HepG2 (cell line): ENCODE results near the gene OR6S1. TPM values are rescaled to one million over a fixed set of nuclear protein-coding genes. Genes with fewer than 3 reads are reported as not detected.

ENCODE experiments used
- AGO2 ChIP-seq: fragments of 200-400 bp; formaldehyde crosslinking; optimal IDR thresholded peaks from 2 replicates; pipeline ENCODE3; 2017; ENCODE audit warnings: mild to moderate bottlenecking, low read depth, low read length, moderate library complexity
- AHDC1 ChIP-seq: sonication (generic); formaldehyde crosslinking; IDR thresholded peaks from 2 replicates; pipeline ENCODE4 v1.5.1; 2020; ENCODE audit warnings: mild to moderate bottlenecking, missing genetic modification reagents, borderline replicate concordance
- DNMT1 ChIP-seq: sonication (generic); formaldehyde crosslinking; IDR thresholded peaks from 2 replicates; pipeline ENCODE4 v1.5.1; 2020; ENCODE audit warnings: mild to moderate bottlenecking, missing genetic modification reagents
- EEA1 ChIP-seq: sonication (generic); formaldehyde crosslinking; IDR thresholded peaks from 2 replicates; pipeline ENCODE4 v1.5.1; 2020; ENCODE audit warnings: mild to moderate bottlenecking, missing genetic modification reagents, borderline replicate concordance
- HNRNPUL1 ChIP-seq: fragments of 200-400 bp; formaldehyde crosslinking; IDR thresholded peaks from 2 replicates; pipeline ENCODE4 v1.6.1; 2017; ENCODE audit warnings: low read depth, mild to moderate bottlenecking, low read length, moderate library complexity
- NR0B2 ChIP-seq: sonication (generic); formaldehyde crosslinking; IDR thresholded peaks from 2 replicates; pipeline ENCODE4 v1.4.0; 2020; ENCODE audit warnings: mild to moderate bottlenecking, missing genetic modification reagents
- NRL ChIP-seq: sonication (generic); formaldehyde crosslinking; IDR thresholded peaks from 2 replicates; pipeline ENCODE4 v1.5.0; 2020; ENCODE audit warnings: missing genetic modification reagents, mild to moderate bottlenecking, moderate library complexity, borderline replicate concordance
- SIN3B ChIP-seq: fragments of 150-350 bp; IDR thresholded peaks from 2 replicates; pipeline ENCODE4 v1.6.1; 2014; ENCODE audit warnings: low read length
- SIX1 ChIP-seq: sonication (generic); formaldehyde crosslinking; IDR thresholded peaks from 2 replicates; pipeline ENCODE4 v1.4.0; 2020; ENCODE audit warnings: missing genetic modification reagents, borderline replicate concordance
- SMAD9 ChIP-seq: sonication (generic); formaldehyde crosslinking; IDR thresholded peaks from 2 replicates; pipeline ENCODE4 v1.5.1; 2020; ENCODE audit warnings: mild to moderate bottlenecking, missing genetic modification reagents
- ZKSCAN5 ChIP-seq: sonication (generic); formaldehyde crosslinking; IDR thresholded peaks from 2 replicates; pipeline ENCODE4 v1.5.1; 2020; ENCODE audit warnings: mild to moderate bottlenecking, missing genetic modification reagents
- ZNF33A ChIP-seq: sonication (generic); formaldehyde crosslinking; IDR thresholded peaks from 2 replicates; pipeline ENCODE4 v1.5.1; 2020; ENCODE audit warnings: missing genetic modification reagents, mild to moderate bottlenecking, moderate library complexity, borderline replicate concordance
- ZNF343 ChIP-seq: sonication (generic); formaldehyde crosslinking; IDR thresholded peaks from 2 replicates; pipeline ENCODE4 v1.4.0; 2020; ENCODE audit warnings: mild to moderate bottlenecking, missing genetic modification reagents
- ZNF546 ChIP-seq: sonication (generic); formaldehyde crosslinking; conservative IDR thresholded peaks from 2 replicates; pipeline ENCODE4 v1.8.1; 2023; ENCODE audit warnings: mild to moderate bottlenecking, missing genetic modification reagents
- ZNF589 ChIP-seq: sonication (generic); formaldehyde crosslinking; conservative IDR thresholded peaks from 2 replicates; pipeline ENCODE4 v1.8.0; 2022; ENCODE audit warnings: mild to moderate bottlenecking, moderate library complexity, missing genetic modification reagents
- ZNF670 ChIP-seq: sonication (generic); formaldehyde crosslinking; IDR thresholded peaks from 2 replicates; pipeline ENCODE4 v1.8.0; 2022; ENCODE audit warnings: mild to moderate bottlenecking, missing genetic modification reagents, borderline replicate concordance
- ZNF674 ChIP-seq: sonication (generic); formaldehyde crosslinking; IDR thresholded peaks from 2 replicates; pipeline ENCODE4 v1.5.0; 2020; ENCODE audit warnings: low read depth, mild to moderate bottlenecking, missing genetic modification reagents
- ZNF687 ChIP-seq: sonication (generic); formaldehyde crosslinking; IDR thresholded peaks from 2 replicates; pipeline ENCODE4 v1.5.1; 2020; ENCODE audit warnings: mild to moderate bottlenecking, missing genetic modification reagents, moderate library complexity
- polyA plus RNA-seq, 8 experiments: library from polyadenylated mRNA; depleted of rRNA in 3 of 8; stranded (reverse) in 7 of 8; unstranded in 1 of 8; fragments of >200 nt; fragmentation: Illumina TruSeq in 4 of 8; extraction: Trizol in 4 of 8; gene quantifications; 2 replicates each; pipeline versions ENCODE4 v1.2.1 to v1.2.3, GENCODE V29; 2011 to 2016; ENCODE audit warnings: low read depth in 4 of 8, missing spikeins in 1 of 8, mixed read lengths in 1 of 8; ENCODE audit not compliant: insufficient read depth in 1 of 8
- total RNA-seq, 5 experiments: library from RNA; depleted of rRNA; stranded (reverse); fragments of >200 nt; fragmentation: Illumina TruSeq; extraction: Trizol; gene quantifications; 2 replicates each; pipeline ENCODE4 v1.2.3, GENCODE V29; 2016; ENCODE audit warnings: low read depth in 1 of 5

The OR6S1 gene
- total and polyA plus RNA-seq, 2 of the 13 experiments (the other 11 are each of a cell fraction or from before 2014, with no cell fraction given): 0.09 TPM; not detected in 1

GRCh38 chr14:20683125-20683890 is 41.8 kb upstream of the OR6S1 start (continued):
- TF ChIP-seq AHDC1: no peak
- no peak; the same call in 1 of the 2 replicates for TF ChIP-seq EEA1 (CRISPR knock-in tag)
- TF ChIP-seq SIX1: peak; percentile 27
- no peak; the same call in 1 of the 2 replicates for TF ChIP-seq SIN3B
- TF ChIP-seq ZNF546: no peak
- TF ChIP-seq ZNF33A (CRISPR knock-in tag): 0 out of 2 replicates have a peak, but pooled peaks have one; percentile 76
- TF ChIP-seq ZNF343 (CRISPR knock-in tag): no peak
- no peak for TF ChIP-seq SMAD9 (CRISPR knock-in tag)
- no peak for TF ChIP-seq DNMT1
- TF ChIP-seq AGO2: no peak
- TF ChIP-seq HNRNPUL1: no peak
- no peak for TF ChIP-seq ZNF670 (CRISPR knock-in tag)
- TF ChIP-seq NR0B2 (CRISPR knock-in tag): peak; percentile 59; the same call in 1 of the 2 replicates
- TF ChIP-seq ZNF687: no peak
- no peak for TF ChIP-seq ZNF674 (CRISPR knock-in tag)
- no peak for TF ChIP-seq NRL (CRISPR knock-in tag)
- TF ChIP-seq ZNF589 (CRISPR knock-in tag): peak; percentile 26; the same call in 1 of the 2 replicates
- TF ChIP-seq ZKSCAN5 (CRISPR knock-in tag): no peak
